Measurements from ENCODE around the gene LUC7L. TPM values are rescaled to one million over a fixed set of nuclear protein-coding genes. Genes with fewer than 3 reads are reported as not detected.
"Not testable (repeated sequence)": the region's sequence is repeated elsewhere in the genome, so short reads cannot be mapped to it uniquely, and the experiment has no call there.

LUC7L gene
- total and polyA plus RNA-seq, 2 of the 8 experiments (the other 6 are each of a cell fraction or from before 2014, with no cell fraction given): 49.7 to 129 TPM

- TF ChIP-seq EGR1 (IDR thresholded peaks at IDR 0.05; ENCODE audit: borderline replicate concordance, low read depth, low read length) (no peak), MAFK (IDR thresholded peaks at IDR 0.05; ENCODE audit: low read depth, low read length) (no peak), MAX (IDR thresholded peaks at IDR 0.05) (no peak), SAP30 (IDR thresholded peaks at IDR 0.05; ENCODE audit: insufficient read depth, insufficient replicate concordance, low read length) (no peak), SP2 (IDR thresholded peaks at IDR 0.05; ENCODE audit: low read length) (no peak), EP300 (IDR thresholded peaks at IDR 0.05; ENCODE audit: borderline replicate concordance in 1 of 2, low read depth in 2 of 2, low read length in 2 of 2) (no peak)
Measured at GRCh38 chr16:212999-213398, 16.2 kb downstream of the LUC7L start (continued).

GRCh38 chr16:211631-212180 lies 17.5 kb downstream of the LUC7L start:
- not testable (repeated sequence) for H3K4me2 ChIP-seq (ENCODE audit: insufficient read depth in 1 of 2, low read depth in 2 of 2, low read length in 2 of 2); H3K18ac ChIP-seq (ENCODE audit: extremely low read depth, low read length); H3K14ac ChIP-seq (ENCODE audit: insufficient read length); H3K23ac ChIP-seq (ENCODE audit: insufficient read length); H2BK5ac ChIP-seq (ENCODE audit: low read depth, low read length); H3K23me2 ChIP-seq (ENCODE audit: low read depth, low read length); H2AFZ ChIP-seq (ENCODE audit: low read length); H4K8ac ChIP-seq (ENCODE audit: extremely low read depth, insufficient read depth, low read length); H3K56ac ChIP-seq (replicated peaks; ENCODE audit: insufficient read length, low read depth, low read length); H3K27me3 ChIP-seq (replicated peaks in 1 of 4; ENCODE audit: control insufficient read depth in 3 of 4, extremely low read depth in 1 of 4, insufficient read depth in 3 of 4, low read length in 3 of 4); H3K4me1 ChIP-seq (replicated peaks in 1 of 4; ENCODE audit: control insufficient read depth in 3 of 4, insufficient read depth in 4 of 4, low read length in 3 of 4); H4K5ac ChIP-seq (ENCODE audit: insufficient read length, low read depth, low read length); FAIRE-seq; H3K79me1 ChIP-seq (ENCODE audit: low read depth, low read length); DNase-seq (ENCODE audit: low read depth in 1 of 2, low spot score in 2 of 2); H2AK5ac ChIP-seq (ENCODE audit: low read depth, low read length); H3K27ac ChIP-seq (ENCODE audit: low read depth, low read length); H3K4me3 ChIP-seq (ENCODE audit: extremely low read depth in 1 of 4, insufficient read depth in 2 of 4, low read depth in 3 of 4, low read length in 4 of 4); H2BK120ac ChIP-seq (replicated peaks; ENCODE audit: low read depth, low read length); H2BK20ac ChIP-seq (ENCODE audit: low read length); H3K9ac ChIP-seq (replicated peaks in 1 of 4; ENCODE audit: extremely low read depth in 1 of 4, low read depth in 3 of 4, low read length in 3 of 4); H2BK12ac ChIP-seq (ENCODE audit: low read depth, low read length); H4K91ac ChIP-seq (replicated peaks; ENCODE audit: insufficient read length, low read length); H2BK15ac ChIP-seq (ENCODE audit: low read length); H3K4ac ChIP-seq (replicated peaks; ENCODE audit: insufficient read length, low read depth, low read length); H3K9me3 ChIP-seq (ENCODE audit: insufficient read depth in 2 of 2, low read depth in 1 of 2, low read length in 1 of 2)
- CTCF ChIA-PET (ENCODE audit: partially characterized antibody): interaction anchor here (1.2 to 1.6 kb wide), 2 partner anchors 22 to 105 kb away, joined by 3 read pairs; no protein-coding TSS in a partner anchor
- WGBS, 2 experiments (ENCODE audit: extremely low coverage in 1 of 2, insufficient coverage in 1 of 2, insufficient read length in 1 of 2, insufficient replicate concordance in 2 of 2, low coverage in 1 of 2, low lambda C conversion rate in 2 of 2, missing lambda C conversion rate in 1 of 2): 96% methylated on average over 14 of the region's 14 CpGs; no CpG with 5 or more reads in 1 of the 2 experiments
- POLR2A ChIA-PET (ENCODE audit: partially characterized antibody): interaction anchor here (1.5 to 34.3 kb wide), 2 partner anchors 13 to 14 kb away, joined by 3 to 348 read pairs; partner anchors contain the start of gene LUC7L
- Histone ChIP-seq H4K20me1 (replicated peaks in 1 of 2; ENCODE audit: control insufficient read depth in 1 of 2, insufficient read depth in 2 of 2, low read length in 2 of 2) (peaks cover 2 to 23% of the 10 kb centered on the region in 2 experiments), H3K36me3 (ENCODE audit: control insufficient read depth in 2 of 4, insufficient read depth in 4 of 4, low read length in 3 of 4) (peaks cover 19 to 58% (median 31%) of the 10 kb centered on the region in 4 experiments), H3K79me2 (ENCODE audit: control insufficient read depth in 1 of 2, insufficient read depth in 2 of 2, low read length in 2 of 2) (peaks cover 0 to 56% of the 10 kb centered on the region in 2 experiments)
